ENCODE data around the gene ALDH2.
"Not testable (repeated sequence)": the region's sequence is repeated elsewhere in the genome, so short reads cannot be mapped to it uniquely, and the experiment has no call there.

The ALDH2 gene

GRCh38 chr12:111759991-111760390, 6.7 kb upstream of the ALDH2 start:
- DNase-seq = no peak

GRCh38 chr12:111761099-111761498, 5.6 kb upstream of the ALDH2 start:
- no peak for DNase-seq

- no peak for DNase-seq
Measured at GRCh38 chr12:111761706-111762105, 5.0 kb upstream of the ALDH2 start.

- not testable (repeated sequence) for DNase-seq
Measured at GRCh38 chr12:111763552-111763951, 3.2 kb upstream of the ALDH2 start.

GRCh38 chr12:111764120-111764821, 2.5 kb upstream of the ALDH2 start:
- DNase-seq = no peak

- peak; percentile 40 for DNase-seq
Measured at GRCh38 chr12:111767362-111768158, 827 bp downstream of the ALDH2 start.

GRCh38 chr12:111768159-111768895, 1.6 kb downstream of the ALDH2 start:
- no peak for DNase-seq

- DNase-seq = no peak
Measured at GRCh38 chr12:111769599-111769998, 2.9 kb downstream of the ALDH2 start.

- DNase-seq = peak; percentile 78
Measured at GRCh38 chr12:111773801-111774551, 7.2 kb downstream of the ALDH2 start.

GRCh38 chr12:111775205-111776193, 8.8 kb downstream of the ALDH2 start:
- peak; percentile 44 for DNase-seq

GRCh38 chr12:111776836-111777344, 10.2 kb downstream of the ALDH2 start:
- no peak for DNase-seq

- no peak for DNase-seq
Measured at GRCh38 chr12:111777345-111778045, 10.8 kb downstream of the ALDH2 start.

GRCh38 chr12:111780166-111780565, 13.4 kb downstream of the ALDH2 start:
- DNase-seq = no peak

- no peak for DNase-seq
Measured at GRCh38 chr12:111780615-111781014, 13.9 kb downstream of the ALDH2 start.

- no peak for DNase-seq
Measured at GRCh38 chr12:111781085-111781658, 14.4 kb downstream of the ALDH2 start.

GRCh38 chr12:111783046-111783445, 16.3 kb downstream of the ALDH2 start:
- no peak for DNase-seq

GRCh38 chr12:111784953-111785352, 18.2 kb downstream of the ALDH2 start:
- no peak for DNase-seq

GRCh38 chr12:111785651-111786050, 18.9 kb downstream of the ALDH2 start:
- peak; percentile 41 for DNase-seq

GRCh38 chr12:111788178-111788654, 21.5 kb downstream of the ALDH2 start:
- peak; percentile 55 for DNase-seq

GRCh38 chr12:111789779-111790178, 23.0 kb downstream of the ALDH2 start:
- DNase-seq = no peak

All from fibroblast of skin of right biceps (primary cell).